Body of pancreas (tissue), 4 donors: Measurements from ENCODE around the gene SIAH3.

Source experiments
- CTCF ChIP-seq, 7 experiments: fragments of 450-650 bp in 4 of 7; fragments of 200-600 bp in 3 of 7; sonication (generic) in 3 of 7; IDR thresholded peaks; one replicate each; pipeline ENCODE4 v1.5.1; 2016 to 2019; ENCODE audit warnings: antibody characterized with exemption in 7 of 7
- POLR2A ChIP-seq, 3 donors: fragments of 450-650 bp; IDR thresholded peaks; one replicate each; pipeline ENCODE4 v1.6.1; 2016; ENCODE audit warnings: antibody characterized with exemption in 3 of 3, mild to moderate bottlenecking in 2 of 3

DNA sequence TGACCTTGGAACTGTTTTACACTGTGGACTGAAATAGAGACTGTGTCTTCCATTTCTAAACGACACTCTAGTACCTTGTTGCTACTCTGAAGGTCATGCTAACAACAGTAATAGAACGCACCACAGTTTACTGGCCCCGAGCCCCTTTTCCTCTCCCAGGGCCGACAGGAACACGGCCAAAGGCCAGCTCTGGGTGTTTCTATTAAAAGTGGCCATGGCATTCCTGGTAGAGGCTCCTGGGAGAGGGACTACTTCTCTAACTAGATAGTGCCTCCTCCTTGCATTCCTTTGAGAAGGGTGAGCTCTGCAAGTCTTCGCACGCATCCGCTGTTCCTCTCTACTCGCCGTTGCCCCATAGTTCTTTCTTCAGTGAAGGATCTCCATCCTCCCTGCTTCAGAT, 18.7 kb upstream of the SIAH3 start:
- TF ChIP-seq CTCF (IDR thresholded peaks at IDR 0.05) = no peak
- no peak for TF ChIP-seq POLR2A (IDR thresholded peaks at IDR 0.05)
